ENCODE results near the gene PUSL1.

PUSL1 gene

GRCh38 chr1:1279028-1279427 lies 29.4 kb upstream of the PUSL1 start:
- in situ Hi-C loops (cut with MboI; ENCODE audit: low sequenced_read_pairs), result no loop called here

GRCh38 chr1:1280782-1281481 lies 27.5 kb upstream of the PUSL1 start:
- in situ Hi-C loops (cut with MboI; ENCODE audit: low sequenced_read_pairs), result no loop called here

- in situ Hi-C loops (cut with MboI; ENCODE audit: low sequenced_read_pairs), result no loop called here
These were observed 26.7 kb upstream of the PUSL1 start for GRCh38 chr1:1281533-1282321.

- in situ Hi-C loops (cut with MboI; ENCODE audit: low sequenced_read_pairs), result no loop called here
These were observed 25.4 kb upstream of the PUSL1 start for GRCh38 chr1:1282998-1283397.

GRCh38 chr1:1283821-1284220 lies 24.6 kb upstream of the PUSL1 start:
- in situ Hi-C loops (cut with MboI; ENCODE audit: low sequenced_read_pairs), result no loop called here

GRCh38 chr1:1284221-1285101 lies 23.9 kb upstream of the PUSL1 start:
- in situ Hi-C loops (cut with MboI; ENCODE audit: low sequenced_read_pairs), result no loop called here

- in situ Hi-C loops (cut with MboI; ENCODE audit: low sequenced_read_pairs), result no loop called here
These were observed 23.3 kb upstream of the PUSL1 start for GRCh38 chr1:1285102-1285571.

GRCh38 chr1:1285611-1286311 lies 22.6 kb upstream of the PUSL1 start:
- in situ Hi-C loops (cut with MboI; ENCODE audit: low sequenced_read_pairs), result no loop called here

- in situ Hi-C loops (cut with MboI; ENCODE audit: low sequenced_read_pairs), result no loop called here
These were observed 21.8 kb upstream of the PUSL1 start for GRCh38 chr1:1286313-1287261.

- in situ Hi-C loops (cut with MboI; ENCODE audit: low sequenced_read_pairs), result no loop called here
These were observed 20.9 kb upstream of the PUSL1 start for GRCh38 chr1:1287288-1288110.

- in situ Hi-C loops (cut with MboI; ENCODE audit: low sequenced_read_pairs), result no loop called here
These were observed 18.1 kb upstream of the PUSL1 start for GRCh38 chr1:1290238-1290731.

GRCh38 chr1:1291023-1291528 lies 17.3 kb upstream of the PUSL1 start:
- in situ Hi-C loops (cut with MboI; ENCODE audit: low sequenced_read_pairs), result no loop called here

GRCh38 chr1:1291548-1292441 lies 16.6 kb upstream of the PUSL1 start:
- in situ Hi-C loops (cut with MboI; ENCODE audit: low sequenced_read_pairs), result no loop called here

- in situ Hi-C loops (cut with MboI; ENCODE audit: low sequenced_read_pairs), result no loop called here
These were observed 16.0 kb upstream of the PUSL1 start for GRCh38 chr1:1292442-1292779.

- in situ Hi-C loops (cut with MboI; ENCODE audit: low sequenced_read_pairs), result no loop called here
These were observed 15.5 kb upstream of the PUSL1 start for GRCh38 chr1:1292851-1293250.

- in situ Hi-C loops (cut with MboI; ENCODE audit: low sequenced_read_pairs), result no loop called here
These were observed 14.8 kb upstream of the PUSL1 start for GRCh38 chr1:1293263-1294249.
